ENCODE results near the gene RAB40B.

DNA sequence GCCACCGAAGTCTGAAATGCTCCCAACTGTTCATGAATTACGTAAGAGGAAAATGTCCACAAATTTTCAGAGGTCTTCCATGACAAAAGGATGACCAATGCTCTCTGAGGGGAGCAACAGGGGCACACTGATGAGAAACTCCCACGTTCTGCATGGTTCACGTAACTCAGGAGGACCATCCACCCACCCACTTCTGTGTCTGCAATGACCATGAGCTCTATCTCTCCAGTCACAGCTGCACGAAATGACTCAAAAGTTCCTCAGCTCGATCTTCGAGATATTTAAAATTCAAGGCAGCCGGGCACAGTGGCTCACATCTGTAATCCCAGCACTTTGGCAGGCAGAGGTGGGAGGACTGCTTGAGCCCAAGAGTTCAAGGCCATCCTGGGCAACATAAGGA is 66.0 kb downstream of the RAB40B start:
- TF ChIP-seq, protein P1, sequence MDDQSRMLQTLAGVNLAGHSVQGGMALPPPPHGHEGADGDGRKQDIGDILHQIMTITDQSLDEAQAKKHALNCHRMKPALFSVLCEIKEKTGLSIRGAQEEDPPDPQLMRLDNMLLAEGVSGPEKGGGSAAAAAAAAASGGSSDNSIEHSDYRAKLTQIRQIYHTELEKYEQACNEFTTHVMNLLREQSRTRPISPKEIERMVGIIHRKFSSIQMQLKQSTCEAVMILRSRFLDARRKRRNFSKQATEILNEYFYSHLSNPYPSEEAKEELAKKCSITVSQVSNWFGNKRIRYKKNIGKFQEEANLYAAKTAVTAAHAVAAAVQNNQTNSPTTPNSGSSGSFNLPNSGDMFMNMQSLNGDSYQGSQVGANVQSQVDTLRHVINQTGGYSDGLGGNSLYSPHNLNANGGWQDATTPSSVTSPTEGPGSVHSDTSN (CRISPR knock-in tag; IDR thresholded peaks at IDR 0.05): no peak
- TF ChIP-seq, protein P2, sequence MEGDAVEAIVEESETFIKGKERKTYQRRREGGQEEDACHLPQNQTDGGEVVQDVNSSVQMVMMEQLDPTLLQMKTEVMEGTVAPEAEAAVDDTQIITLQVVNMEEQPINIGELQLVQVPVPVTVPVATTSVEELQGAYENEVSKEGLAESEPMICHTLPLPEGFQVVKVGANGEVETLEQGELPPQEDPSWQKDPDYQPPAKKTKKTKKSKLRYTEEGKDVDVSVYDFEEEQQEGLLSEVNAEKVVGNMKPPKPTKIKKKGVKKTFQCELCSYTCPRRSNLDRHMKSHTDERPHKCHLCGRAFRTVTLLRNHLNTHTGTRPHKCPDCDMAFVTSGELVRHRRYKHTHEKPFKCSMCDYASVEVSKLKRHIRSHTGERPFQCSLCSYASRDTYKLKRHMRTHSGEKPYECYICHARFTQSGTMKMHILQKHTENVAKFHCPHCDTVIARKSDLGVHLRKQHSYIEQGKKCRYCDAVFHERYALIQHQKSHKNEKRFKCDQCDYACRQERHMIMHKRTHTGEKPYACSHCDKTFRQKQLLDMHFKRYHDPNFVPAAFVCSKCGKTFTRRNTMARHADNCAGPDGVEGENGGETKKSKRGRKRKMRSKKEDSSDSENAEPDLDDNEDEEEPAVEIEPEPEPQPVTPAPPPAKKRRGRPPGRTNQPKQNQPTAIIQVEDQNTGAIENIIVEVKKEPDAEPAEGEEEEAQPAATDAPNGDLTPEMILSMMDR (tag by site-specific recombination; IDR thresholded peaks at IDR 0.05): no peak
- no peak for TF ChIP-seq SP7 (tag by site-specific recombination; IDR thresholded peaks at IDR 0.05)
- TF ChIP-seq, protein P3, sequence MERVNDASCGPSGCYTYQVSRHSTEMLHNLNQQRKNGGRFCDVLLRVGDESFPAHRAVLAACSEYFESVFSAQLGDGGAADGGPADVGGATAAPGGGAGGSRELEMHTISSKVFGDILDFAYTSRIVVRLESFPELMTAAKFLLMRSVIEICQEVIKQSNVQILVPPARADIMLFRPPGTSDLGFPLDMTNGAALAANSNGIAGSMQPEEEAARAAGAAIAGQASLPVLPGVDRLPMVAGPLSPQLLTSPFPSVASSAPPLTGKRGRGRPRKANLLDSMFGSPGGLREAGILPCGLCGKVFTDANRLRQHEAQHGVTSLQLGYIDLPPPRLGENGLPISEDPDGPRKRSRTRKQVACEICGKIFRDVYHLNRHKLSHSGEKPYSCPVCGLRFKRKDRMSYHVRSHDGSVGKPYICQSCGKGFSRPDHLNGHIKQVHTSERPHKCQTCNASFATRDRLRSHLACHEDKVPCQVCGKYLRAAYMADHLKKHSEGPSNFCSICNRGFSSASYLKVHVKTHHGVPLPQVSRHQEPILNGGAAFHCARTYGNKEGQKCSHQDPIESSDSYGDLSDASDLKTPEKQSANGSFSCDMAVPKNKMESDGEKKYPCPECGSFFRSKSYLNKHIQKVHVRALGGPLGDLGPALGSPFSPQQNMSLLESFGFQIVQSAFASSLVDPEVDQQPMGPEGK (tag by site-specific recombination; IDR thresholded peaks at IDR 0.05): no peak
